Endothelial cell of umbilical vein (primary cell): Measurements from ENCODE around the gene AZI2. TPM values are rescaled to one million over a fixed set of nuclear protein-coding genes. Genes with fewer than 3 reads are reported as not detected.

Experiments used
- Bru-seq: library from RNA; stranded (reverse); fragments of 400-500 nt; gene quantifications from one replicate; lab custom pipeline; 2021; lab: Mats Ljungman, UMichigan
- BruChase-seq, 2 experiments: library from RNA; stranded (reverse); fragments of 400-500 nt; gene quantifications; one replicate each; lab custom pipeline; 2021; lab: Mats Ljungman, UMichigan
- BruUV-seq: library from RNA; stranded (reverse); fragments of 400-500 nt; replicated peaks from 2 replicates; lab custom pipeline; 2021; lab: Mats Ljungman, UMichigan
- CTCF ChIA-PET: fragments of 300-600, 350-600 bp; sonication (Branson Sonifier 250); formaldehyde crosslinking; loops from one replicate; lab custom pipeline; 2021; ENCODE audit warnings: antibody characterized with exemption, inconsistent platforms; lab: Charles Lee
- POLR2A ChIA-PET: fragments of 300-600, 350-600 bp; sonication (Branson Sonifier 250); formaldehyde crosslinking; loops from one replicate; lab custom pipeline; 2021; ENCODE audit warnings: antibody characterized with exemption, inconsistent platforms; lab: Charles Lee
- DNase-seq: peaks from one replicate; pipeline ENCODE4 v3.0.0-alpha.2; 2011; ENCODE audit warnings: low read depth, low spot score
- FAIRE-seq: peaks from 2 replicates; lab custom pipeline; 2011; peaks lifted over from hg19 to GRCh38; lab: Jason Lieb, UNC
- H2AFZ ChIP-seq: 2 replicates; pipeline ENCODE4 v1.6.0; 2012; ENCODE audit warnings: low read depth, low read length, control low read depth, inconsistent platforms
- H3K27ac ChIP-seq: 2 replicates; pipeline ENCODE4 v1.5.1; 2011; ENCODE audit warnings: low read depth, mild to moderate bottlenecking, control low read depth, low read length, moderate library complexity; ENCODE audit not compliant: insufficient read depth
- H3K27me3 ChIP-seq, 2 experiments: 2 replicates each; pipeline versions ENCODE4 v1.6.0 to v1.6.1; 2011; ENCODE audit warnings: low read length in 2 of 2, mixed read lengths in 1 of 2; ENCODE audit not compliant: control insufficient read depth in 2 of 2, insufficient read depth in 2 of 2
- H3K36me3 ChIP-seq, 2 experiments: 2 replicates in 1 of 2; 3 replicates in 1 of 2; pipeline ENCODE4 v1.5.1; 2011; ENCODE audit warnings: low read length in 2 of 2, mild to moderate bottlenecking in 1 of 2, moderate library complexity in 1 of 2; ENCODE audit not compliant: control insufficient read depth in 2 of 2, insufficient read depth in 2 of 2; ENCODE audit errors: extremely low read depth in 1 of 2
- H3K4me1 ChIP-seq: 3 replicates; pipeline ENCODE4 v1.5.1; 2011; ENCODE audit warnings: mild to moderate bottlenecking, low read length; ENCODE audit not compliant: control insufficient read depth, insufficient read depth; ENCODE audit errors: extremely low read depth
- H3K4me2 ChIP-seq: 2 replicates; pipeline ENCODE4 v1.6.1; 2011; ENCODE audit warnings: low read length, control low read depth, mixed read lengths; ENCODE audit not compliant: insufficient read depth
- H3K4me3 ChIP-seq, 3 experiments: fragments of 200-600 bp in 1 of 3; sonication (generic), shearing (Covaris generic) in 1 of 3; replicated peaks in 1 of 3; 2 replicates each; pipeline ENCODE4 v1.5.1; 2011 to 2016; ENCODE audit warnings: control low read depth in 3 of 3, low read length in 3 of 3, mild to moderate bottlenecking in 2 of 3, inconsistent platforms in 1 of 3, low read depth in 1 of 3, moderate library complexity in 1 of 3; ENCODE audit not compliant: insufficient read depth in 1 of 3
- H3K79me2 ChIP-seq: 2 replicates; pipeline ENCODE4 v1.6.0; 2012; ENCODE audit warnings: low read length, inconsistent platforms; ENCODE audit not compliant: control insufficient read depth, insufficient read depth
- H3K9ac ChIP-seq: replicated peaks from 2 replicates; pipeline ENCODE3; 2011; ENCODE audit warnings: low read length, control low read depth; ENCODE audit not compliant: insufficient read depth; ENCODE audit errors: extremely low read depth
- H3K9me1 ChIP-seq: replicated peaks from 3 replicates; pipeline ENCODE4 v1.6.0; 2011; ENCODE audit warnings: mild to moderate bottlenecking, low read length; ENCODE audit not compliant: control insufficient read depth, insufficient read depth; ENCODE audit errors: extremely low read depth
- H3K9me3 ChIP-seq: replicated peaks from 2 replicates; pipeline ENCODE4 v1.5.1; 2012; ENCODE audit warnings: low read length, inconsistent platforms; ENCODE audit not compliant: control insufficient read depth, insufficient read depth
- H4K20me1 ChIP-seq: replicated peaks from 2 replicates; pipeline ENCODE3; 2011; ENCODE audit warnings: mild to moderate bottlenecking, low read length; ENCODE audit not compliant: control insufficient read depth, insufficient read depth; ENCODE audit errors: extremely low read depth
- CTCF ChIP-seq, 2 donors: IDR thresholded peaks; 1 replicate in 1 of 2; 2 replicates in 1 of 2; pipeline ENCODE4 v1.5.1; 2011; ENCODE audit warnings: low read length in 2 of 2, mild to moderate bottlenecking in 2 of 2, moderate library complexity in 2 of 2, control low read depth in 1 of 2, inconsistent platforms in 1 of 2, low read depth in 1 of 2; ENCODE audit not compliant: insufficient read depth in 1 of 2; ENCODE audit errors: extremely low read depth in 1 of 2
- EZH2 ChIP-seq: IDR thresholded peaks from 2 replicates; pipeline ENCODE4 v1.6.1; 2012; ENCODE audit warnings: borderline replicate concordance, low read depth, mild to moderate bottlenecking, moderate library complexity, low read length, inconsistent platforms; ENCODE audit not compliant: severe bottlenecking
- FOS ChIP-seq: IDR thresholded peaks from 2 replicates; pipeline ENCODE4 v1.6.1; 2011; ENCODE audit warnings: mild to moderate bottlenecking, low read length, moderate library complexity, borderline replicate concordance; ENCODE audit not compliant: insufficient read depth
- GATA2 ChIP-seq: IDR thresholded peaks from 2 replicates; pipeline ENCODE4 v1.7.0; 2011; ENCODE audit warnings: low read depth, mild to moderate bottlenecking, moderate library complexity, mixed read lengths, low read length; ENCODE audit not compliant: insufficient read length, insufficient read depth
- JUN ChIP-seq: IDR thresholded peaks from 2 replicates; pipeline ENCODE4 v1.6.1; 2011; ENCODE audit warnings: borderline replicate concordance, low read depth; ENCODE audit not compliant: insufficient read length, insufficient read depth
- MAX ChIP-seq: IDR thresholded peaks from 2 replicates; pipeline ENCODE4 v1.6.1; 2011; ENCODE audit not compliant: insufficient read depth, insufficient read length
- MYC ChIP-seq: IDR thresholded peaks from one replicate; pipeline ENCODE4 v1.6.1; 2011; ENCODE audit warnings: mild to moderate bottlenecking, low read depth, low read length
- POLR2A ChIP-seq: IDR thresholded peaks from 2 replicates; pipeline ENCODE4 v1.6.1; 2012; ENCODE audit warnings: low read depth, mild to moderate bottlenecking, control low read depth, low read length
- POLR2AphosphoS5 ChIP-seq: IDR thresholded peaks from 2 replicates; pipeline ENCODE4 v1.6.1; 2012; ENCODE audit warnings: low read depth, mild to moderate bottlenecking, control low read depth, low read length, moderate library complexity; ENCODE audit not compliant: insufficient read depth
- dilution Hi-C: fragments of 300-500 bp; cut with MboI; formaldehyde crosslinking; loops from one replicate; pipeline ENCODE4 v1.15.0; 2019; ENCODE audit warnings: low sequenced_read_pairs; ENCODE audit not compliant: extremely low pct_ligation_motif_present
- intact Hi-C: fragments of 100-400 bp; cut with micrococcal nuclease; formaldehyde crosslinking; loops from one replicate; pipeline ENCODE4 v1.10.0; 2022
- long read RNA-seq: library from polyadenylated mRNA; stranded (forward); transcript quantifications from one replicate; pipeline ENCODE4 v2.0.0, GENCODE V29; 2021
- polyA minus RNA-seq, 3 experiments: library from RNA; depleted of rRNA, polyadenylated mRNA; stranded (reverse); fragments of >200 nt; gene quantifications; 1 replicate in 1 of 3; 2 replicates in 2 of 3; pipeline ENCODE4 v1.2.3, GENCODE V29; 2011
- polyA plus RNA-seq, 4 experiments: library from polyadenylated mRNA; depleted of rRNA in 3 of 4; stranded (reverse) in 3 of 4; unstranded in 1 of 4; fragments of >200 nt; gene quantifications; 2 replicates each; pipeline versions ENCODE4 v1.2.1 to v1.2.3, GENCODE V29; 2011 to 2012; ENCODE audit warnings: missing spikeins in 1 of 4
- total RNA-seq: library from RNA; stranded (reverse); gene quantifications from 2 replicates; pipeline ENCODE4 v1.2.3, GENCODE V29; 2021

Gene AZI2
- total RNA-seq (39.5 and 50.0 TPM in 2 replicates), polyA plus RNA-seq (13.5 and 17.4 TPM in 2 replicates), polyA minus RNA-seq (14.9 and 21.2 TPM in 2 replicates), Bru-seq, nascent RNA (percentile 80 among the genes with signal in this experiment), BruChase-seq, experiment 1, labeled RNA remaining after a 6-hour chase (percentile 71 among the genes with signal in this experiment), BruChase-seq, experiment 2, labeled RNA remaining after a 2-hour chase (percentile 71 among the genes with signal in this experiment)
- 42.7 and 50.3 TPM in 2 replicates for polyA plus RNA-seq (2011; cell fraction: cytosol; rRNA removed)
- polyA plus RNA-seq (2011; cell fraction: nucleus; rRNA removed), result 57.3 and 70.2 TPM in 2 replicates
- polyA plus RNA-seq (2012), result 44.6 and 50.8 TPM in 2 replicates
- polyA minus RNA-seq (2011; cell fraction: cytosol; rRNA and poly(A)+ RNA removed), result 30.5 TPM
- 59.3 and 81.4 TPM in 2 replicates for polyA minus RNA-seq (2011; cell fraction: nucleus; rRNA and poly(A)+ RNA removed)
- long read RNA-seq, full-length matches to known transcripts, result 51 of 178 reads
- long read RNA-seq, partial matches to known transcripts, result 125 of 178 reads
- long read RNA-seq, other reads (novel, unspliced or antisense), result 2 of 178 reads

- DNase-seq (peak; percentile 95), FAIRE-seq (peak; percentile 74)
- Histone ChIP-seq H3K27me3 (no peaks in the 10 kb centered on the region), H3K4me1 (peaks cover 16% of the 10 kb centered on the region), H3K9me1 (no peaks in the 10 kb centered on the region), H2AFZ (peak within 1 kb of the TSS; percentile 72), H4K20me1 (no peaks in the 10 kb centered on the region), H3K79me2 (peaks cover 27% of the 10 kb centered on the region), H3K9ac (peak within 1 kb of the TSS; percentile 98), H3K27ac (peak within 1 kb of the TSS; percentile 98), H3K4me3 (peak within 1 kb of the TSS; percentile 59 to 86 (median 69)), H3K36me3 (no peaks in the 10 kb centered on the region), H3K4me2 (peak within 1 kb of the TSS; percentile 96), H3K9me3 (no peaks in the 10 kb centered on the region)
- intact Hi-C loops, result loop anchor here (1.0 to 10.0 kb wide), 4 partner anchors 108 to 894 kb away; partner anchors contain the start of gene CMC1
- BruUV-seq, result no TSS peak
- POLR2A ChIA-PET, result no interaction called here
- CTCF ChIA-PET, result interaction anchor here (1.0 to 2.2 kb wide), 6 partner anchors 8 to 637 kb away, joined by 3 to 13 read pairs (median 4); no protein-coding TSS in a partner anchor
- TF ChIP-seq EZH2, result no peak
- TF ChIP-seq JUN, result no peak
- no peak for TF ChIP-seq MYC
- no peak for TF ChIP-seq GATA2
- no peak for TF ChIP-seq POLR2A
- peak; percentile 93 for TF ChIP-seq POLR2AphosphoS5
- peak; percentile 23 for TF ChIP-seq MAX
- TF ChIP-seq FOS, result no peak
- TF ChIP-seq CTCF (IDR thresholded peaks at IDR 0.05; ENCODE audit: extremely low read depth in 1 of 2, insufficient read depth in 1 of 2, low read depth in 1 of 2, low read length in 2 of 2), result peak in 1 of 2 donors; percentile 21
- dilution Hi-C loops, result no loop called here
These were observed at the start of gene AZI2, which contains the start of gene ZCWPW2 for GRCh38 chr3:28348629-28349468. TSS of gene AZI2 (minus strand) at chr3:28348824. CDS start at chr3:28340617, 8,207 bp downstream. TSS of gene ZCWPW2 (plus strand) at chr3:28348721. CDS start at chr3:28413069, 64,348 bp downstream.
